NCI-H460 (cell line): ENCODE data around the gene ELAC2. TPM values are rescaled to one million over a fixed set of nuclear protein-coding genes. Genes with fewer than 3 reads are reported as not detected.

Experiments
- DNase-seq: peaks from one replicate; pipeline ENCODE4 v3.0.0-alpha.2; 2016; ENCODE audit warnings: low read depth; ENCODE audit errors: extremely low read depth
- total RNA-seq: library from RNA; depleted of rRNA; stranded (reverse); fragments of >200 nt; shearing (Covaris generic); gene quantifications from 2 replicates; pipeline ENCODE4 v1.2.3, GENCODE V29; 2014

ELAC2 gene
- total RNA-seq, 1 experiment from 2014 or later = 78.3 TPM

DNA sequence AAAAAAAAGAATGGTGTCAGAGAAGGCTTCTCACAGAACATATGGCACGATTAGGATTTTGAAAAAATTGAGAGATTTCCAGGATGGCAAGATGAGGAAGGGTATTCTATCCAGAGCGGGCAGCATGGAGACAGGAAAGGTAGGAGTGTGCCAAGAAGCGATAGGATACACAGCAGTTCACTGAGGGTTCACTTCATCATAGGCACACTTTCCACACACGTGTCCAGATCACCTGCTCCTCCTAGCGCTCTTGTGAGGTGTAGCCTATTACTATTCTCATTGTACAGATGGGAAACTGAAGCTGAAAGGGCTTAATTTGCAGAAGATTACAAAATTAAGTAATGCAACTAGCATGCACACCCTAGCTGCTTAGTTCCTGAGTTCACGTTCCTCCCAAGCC lies 6.2 kb upstream of the ELAC2 start:
- DNase-seq = no peak

GRCh38 chr17:13016881-13017654 lies 759 bp downstream of the ELAC2 start:
- no peak for DNase-seq

GRCh38 chr17:13014801-13015200 lies 3.0 kb downstream of the ELAC2 start:
- no peak for DNase-seq

- DNase-seq = no peak
These were observed 6.9 kb downstream of the ELAC2 start for GRCh38 chr17:13010959-13011358.

GRCh38 chr17:13008461-13008860 lies 9.4 kb downstream of the ELAC2 start:
- DNase-seq = no peak

DNA sequence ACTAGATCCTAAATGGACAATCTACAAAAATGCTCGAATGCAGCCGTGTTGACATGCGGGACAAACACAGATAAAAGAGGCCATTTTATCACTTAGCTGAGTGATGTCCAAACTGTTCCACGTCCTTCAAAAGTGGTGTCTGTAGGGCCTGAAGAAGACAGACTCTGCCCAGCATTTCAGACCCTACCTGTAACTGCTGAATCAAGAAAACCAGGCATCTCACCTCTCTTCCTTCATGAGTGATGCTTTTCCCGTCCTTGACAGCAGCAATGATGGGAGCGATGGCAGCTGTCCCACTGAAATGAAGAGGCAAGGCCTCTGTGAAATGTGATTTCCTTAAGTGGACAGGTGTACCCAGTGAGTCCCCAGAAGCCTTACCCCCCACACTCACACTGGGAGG lies 12.3 kb downstream of the ELAC2 start:
- DNase-seq = no peak

DNA sequence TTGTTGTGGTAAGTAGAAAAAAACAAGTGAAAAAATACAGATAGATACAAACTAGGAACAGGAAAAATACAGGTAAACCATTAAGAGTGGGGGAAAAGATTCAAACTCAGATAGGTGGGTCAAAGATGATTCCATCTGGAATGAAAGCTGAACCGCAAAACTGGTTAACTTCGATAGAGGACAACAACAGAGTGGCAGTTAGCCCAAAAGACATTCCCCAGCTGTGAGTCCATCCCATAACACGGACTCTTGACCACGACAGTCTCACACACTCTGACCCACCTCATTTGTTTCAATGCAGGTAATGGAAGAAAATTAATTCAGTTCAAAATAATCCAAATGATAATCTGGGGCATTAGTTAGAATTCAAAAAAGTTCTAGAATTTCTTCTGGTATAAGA lies 13.5 kb downstream of the ELAC2 start:
- no peak for DNase-seq

DNA sequence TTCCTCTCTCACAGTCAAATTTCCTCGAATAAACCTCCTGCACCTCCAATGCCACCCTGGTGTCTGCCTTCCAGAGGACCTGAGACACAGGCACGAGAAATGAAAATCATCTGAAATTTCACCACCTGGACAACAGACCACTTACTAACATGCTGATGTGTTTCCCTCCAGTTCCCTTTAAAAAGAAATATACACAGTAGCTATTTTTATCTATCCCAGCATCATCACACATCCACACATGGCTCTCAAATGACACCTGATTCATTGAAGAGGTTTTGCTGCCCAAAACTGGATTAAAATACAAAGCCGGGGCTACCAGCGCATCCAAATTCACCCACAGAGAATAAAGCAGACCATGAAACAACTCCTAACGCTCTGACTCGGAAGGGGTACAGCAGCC lies 13.9 kb downstream of the ELAC2 start:
- DNase-seq = no peak

DNA sequence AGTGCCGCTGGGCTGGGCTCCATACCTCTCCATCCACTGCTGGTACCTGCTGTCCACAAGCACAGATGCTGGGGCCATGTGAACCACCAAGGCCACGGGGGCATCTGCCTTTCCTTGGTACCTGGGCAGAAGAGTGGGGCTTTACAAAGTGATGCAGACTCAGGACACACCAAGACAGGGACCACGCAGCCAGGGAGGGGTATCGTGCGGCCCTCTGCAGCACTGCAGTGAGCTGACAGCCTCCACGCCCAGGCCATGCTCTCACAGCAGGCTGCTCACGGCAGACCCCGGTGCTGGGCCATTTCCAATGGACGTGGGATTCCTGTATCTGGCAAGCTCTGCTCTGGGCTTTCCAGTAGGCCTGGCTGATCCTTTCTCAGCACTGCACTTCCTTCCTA lies 14.4 kb downstream of the ELAC2 start:
- no peak for DNase-seq

DNA sequence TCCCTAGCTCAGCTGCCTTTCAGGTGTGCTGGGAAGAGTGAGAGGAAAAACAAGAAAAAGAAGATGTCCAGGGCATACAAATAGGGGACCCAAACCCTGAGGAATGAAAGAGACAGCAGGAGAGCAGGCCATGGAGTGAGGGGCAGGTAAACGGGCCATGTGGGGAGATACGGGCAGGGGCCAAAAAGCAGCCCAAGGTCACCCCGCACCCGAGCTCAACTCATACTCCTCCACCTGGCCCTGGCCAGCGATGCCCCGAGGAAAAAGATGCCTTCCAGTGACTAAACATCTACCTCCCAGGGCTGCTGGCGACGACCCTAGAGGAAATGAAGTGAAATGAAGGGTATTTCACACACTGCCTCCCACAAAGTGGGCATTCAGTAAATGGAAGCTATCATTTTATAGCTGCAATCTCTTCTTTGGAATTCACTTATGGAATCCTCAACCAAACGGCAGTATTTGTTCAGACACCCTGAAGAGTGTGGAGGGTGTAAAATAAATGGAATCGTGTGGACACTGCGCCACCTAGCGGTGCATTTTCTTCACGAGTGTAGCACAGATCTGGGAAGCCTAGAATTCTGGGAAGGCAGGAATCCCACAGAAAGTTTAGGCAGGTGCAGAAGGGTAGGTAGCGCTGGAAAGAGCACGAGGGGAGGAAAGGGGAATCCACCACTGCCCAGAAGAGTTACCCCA lies 14.9 kb downstream of the ELAC2 start:
- DNase-seq = peak; percentile 68

- no peak for DNase-seq
These were observed 15.7 kb downstream of the ELAC2 start for GRCh38 chr17:13001991-13002615.

DNA sequence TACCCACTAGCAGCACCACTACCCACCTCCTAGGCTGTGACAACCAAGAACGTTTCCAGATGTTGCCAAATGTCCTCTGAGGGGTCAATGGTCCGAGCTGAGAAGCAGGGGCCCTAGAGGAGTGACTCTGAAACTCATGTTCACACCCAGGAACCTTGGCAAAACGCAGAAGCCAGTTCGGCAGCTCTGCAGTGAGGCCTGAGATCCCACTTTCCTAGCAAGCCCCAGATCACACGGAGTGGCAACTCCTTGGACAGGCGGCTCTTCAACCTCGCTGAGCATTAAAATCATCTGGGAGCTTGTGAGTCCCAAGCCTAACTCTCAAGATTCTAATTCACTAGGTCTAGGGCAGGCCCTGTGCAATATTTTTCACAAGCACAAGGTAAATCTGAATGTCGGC lies 17.3 kb downstream of the ELAC2 start:
- DNase-seq = no peak

- DNase-seq = no peak
These were observed 19.0 kb downstream of the ELAC2 start for GRCh38 chr17:12998874-12999273.

GRCh38 chr17:12998461-12998860 lies 19.4 kb downstream of the ELAC2 start:
- no peak for DNase-seq

- no peak for DNase-seq
These were observed 20.9 kb downstream of the ELAC2 start for GRCh38 chr17:12996941-12997340.

DNA sequence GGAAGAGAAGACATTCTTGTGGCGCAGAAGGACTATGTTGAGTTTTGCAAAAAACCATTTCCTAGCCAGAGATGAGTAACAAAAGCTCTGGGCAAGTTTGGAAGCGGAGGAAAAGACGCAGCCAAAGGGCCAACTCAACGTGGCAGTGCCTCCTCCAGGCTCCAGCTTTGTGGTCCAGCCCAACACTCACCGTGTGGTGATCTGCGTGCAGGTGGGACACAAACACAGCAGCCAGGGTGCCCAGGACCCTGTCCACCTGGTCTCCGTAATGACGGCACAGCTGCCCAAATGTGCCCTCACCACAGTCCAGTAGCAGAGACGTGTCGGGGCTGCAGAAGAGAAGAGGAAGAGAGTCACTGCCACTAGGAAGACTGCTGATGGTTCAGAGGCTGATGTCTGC lies 21.5 kb downstream of the ELAC2 start:
- DNase-seq = no peak

DNA sequence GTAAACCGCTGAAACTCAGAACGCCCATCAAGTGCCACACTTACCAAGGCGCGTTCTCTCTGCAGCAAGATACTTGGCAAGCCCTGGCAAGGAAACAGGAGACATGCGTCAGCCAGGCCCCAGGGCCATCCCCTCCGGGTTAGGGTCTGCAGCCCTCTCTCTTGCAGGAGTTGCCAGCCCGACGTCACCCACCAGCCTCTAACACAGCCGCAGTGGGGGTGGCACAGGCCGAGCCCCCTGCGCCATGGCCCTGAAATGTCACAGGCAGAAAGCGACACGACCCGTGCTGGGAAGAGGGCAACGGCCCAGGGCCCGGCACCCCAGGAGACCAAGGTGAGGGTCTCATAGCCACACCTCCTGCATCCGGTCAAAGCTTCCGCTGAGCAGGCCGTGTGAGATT lies 21.9 kb downstream of the ELAC2 start:
- DNase-seq = no peak

DNA sequence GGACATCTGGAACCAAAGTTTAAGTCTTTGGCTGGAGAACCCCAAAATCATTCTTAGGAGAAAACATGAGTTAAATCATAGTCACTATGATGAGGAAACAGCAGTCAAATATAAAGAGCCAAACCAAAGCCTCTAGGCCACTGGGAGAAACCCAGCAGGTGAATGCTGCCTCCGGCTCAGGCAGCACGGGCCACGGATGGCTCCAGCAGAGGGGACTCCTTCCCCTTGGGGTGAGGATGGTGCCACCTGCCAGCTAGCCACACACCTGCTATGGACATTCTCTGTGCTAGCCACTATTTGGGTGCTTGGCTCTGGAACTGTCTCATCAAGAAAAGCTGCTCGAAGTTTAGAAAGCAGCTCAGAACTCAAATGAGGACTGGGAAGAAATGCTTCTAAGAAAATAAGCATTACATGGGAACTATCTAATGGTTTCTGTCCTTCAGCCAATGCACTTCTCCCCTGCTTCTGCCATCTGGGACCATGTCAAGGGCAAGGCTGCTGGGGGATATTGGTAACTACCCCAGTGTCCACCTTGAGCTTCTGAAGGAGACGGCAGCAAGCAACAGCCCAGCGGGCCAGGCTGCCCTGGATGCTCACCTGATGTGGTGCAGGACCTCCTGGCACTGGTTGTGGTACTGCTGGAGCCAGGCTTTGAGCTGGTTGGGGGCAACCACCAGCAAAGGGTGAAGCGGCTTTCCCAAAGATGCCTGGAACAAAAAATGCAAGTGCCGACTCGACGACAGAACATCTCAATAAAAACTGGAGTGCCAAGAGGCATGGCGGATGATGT lies 22.5 kb downstream of the ELAC2 start:
- DNase-seq = no peak

GRCh38 chr17:12994341-12995074 lies 23.3 kb downstream of the ELAC2 start:
- no peak for DNase-seq

DNA sequence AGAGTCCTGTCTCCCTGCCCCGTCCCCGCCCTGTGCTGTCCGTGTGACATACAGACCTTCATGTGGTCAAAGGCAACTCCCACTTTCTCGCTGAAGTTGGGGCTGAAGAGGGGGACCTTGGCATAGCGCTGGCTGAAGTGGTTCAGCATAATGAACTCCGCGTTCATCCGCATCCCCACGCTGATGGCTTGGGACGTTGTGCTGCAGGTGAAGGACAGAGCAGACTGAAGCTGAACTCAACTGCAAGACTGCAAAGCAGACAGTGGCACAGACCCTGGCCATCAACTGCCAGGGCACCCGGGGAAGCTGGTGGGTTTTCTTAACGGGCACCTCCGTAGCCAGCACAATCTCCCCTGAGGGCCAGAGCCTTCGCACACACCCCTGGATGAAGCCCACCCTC lies 24.2 kb downstream of the ELAC2 start:
- no peak for DNase-seq
